ENCODE data around the gene DNMT3L.
"Not testable (repeated sequence)": the region's sequence is repeated elsewhere in the genome, so short reads cannot be mapped to it uniquely, and the experiment has no call there.

The DNMT3L gene

DNA sequence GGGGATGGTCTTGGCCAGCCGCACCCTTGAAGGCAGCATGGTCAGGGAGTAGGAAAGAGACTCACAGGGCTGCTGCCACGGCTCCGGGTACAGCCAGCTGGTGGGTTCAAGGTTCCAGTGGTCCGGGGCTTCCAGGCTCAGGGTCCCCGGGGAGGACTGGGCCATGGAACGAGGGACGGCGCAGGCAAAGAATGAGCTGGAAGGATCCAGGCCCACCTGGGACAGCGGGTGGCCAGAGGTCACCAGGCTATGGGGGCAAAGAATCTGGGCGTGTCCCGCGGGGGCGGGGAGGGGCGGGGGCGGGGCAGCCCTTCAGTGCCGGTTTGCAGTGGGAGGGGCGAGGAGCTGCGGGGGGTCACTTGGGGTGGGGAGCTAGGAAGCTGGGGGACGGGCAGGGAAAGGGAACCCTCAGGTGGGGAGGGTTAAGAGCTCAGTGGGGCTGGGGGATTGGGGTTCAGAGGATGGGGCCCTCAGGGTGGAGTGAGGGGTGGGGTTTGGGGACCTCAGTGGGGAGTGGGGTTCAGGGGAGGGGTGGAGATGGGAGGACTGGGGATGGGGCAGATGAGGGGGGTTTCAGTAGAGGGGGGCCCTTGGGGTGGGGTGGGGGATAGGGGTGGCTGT lies at the start of gene DNMT3L:
Gene DNMT3L (minus strand): TSS at position 223 of the 621 bp plus-strand sequence. CDS start 638 bp downstream, outside the sequence.
- no peak for DNase-seq

DNA sequence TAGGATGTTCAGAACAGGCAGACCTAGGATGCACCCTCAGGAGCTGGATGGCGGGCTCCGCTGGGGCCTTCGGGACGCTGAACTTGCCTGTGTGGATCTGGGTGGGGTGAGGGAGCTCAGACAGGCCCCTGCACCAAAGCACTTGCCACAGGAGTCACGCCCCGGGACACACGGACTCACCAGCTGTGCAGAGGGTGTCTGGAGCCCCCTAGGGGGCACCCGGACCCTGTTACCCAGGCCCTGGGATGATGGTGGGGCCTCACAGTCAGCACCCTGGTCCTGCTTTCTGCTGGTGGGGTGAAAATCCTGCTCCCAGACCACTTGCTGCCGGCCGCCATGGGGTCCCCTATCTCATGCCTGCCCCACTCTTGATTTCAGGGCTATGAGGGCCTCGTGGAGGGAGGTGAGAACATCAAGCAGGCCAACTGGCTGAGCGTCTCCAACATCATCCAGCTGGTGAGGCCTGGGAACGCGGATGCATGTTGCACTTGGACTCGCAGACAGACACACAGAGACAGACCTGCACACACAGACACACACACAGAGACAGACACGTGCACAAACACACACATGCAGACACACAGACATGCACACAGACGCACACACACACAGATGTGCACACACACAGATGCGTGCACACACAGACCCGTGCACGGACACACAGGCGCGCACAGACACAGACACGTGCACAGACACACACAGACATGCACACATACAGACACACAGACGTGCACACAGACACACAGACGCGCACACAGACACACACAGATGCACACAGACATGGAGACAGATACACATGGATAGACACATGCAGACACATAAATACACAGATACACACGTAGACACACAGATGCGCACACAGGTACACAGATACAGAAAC lies 49.2 kb upstream of the DNMT3L start:
- no peak for DNase-seq

GRCh38 chr21:44306936-44307704 lies 45.4 kb upstream of the DNMT3L start:
- no peak for DNase-seq

DNA sequence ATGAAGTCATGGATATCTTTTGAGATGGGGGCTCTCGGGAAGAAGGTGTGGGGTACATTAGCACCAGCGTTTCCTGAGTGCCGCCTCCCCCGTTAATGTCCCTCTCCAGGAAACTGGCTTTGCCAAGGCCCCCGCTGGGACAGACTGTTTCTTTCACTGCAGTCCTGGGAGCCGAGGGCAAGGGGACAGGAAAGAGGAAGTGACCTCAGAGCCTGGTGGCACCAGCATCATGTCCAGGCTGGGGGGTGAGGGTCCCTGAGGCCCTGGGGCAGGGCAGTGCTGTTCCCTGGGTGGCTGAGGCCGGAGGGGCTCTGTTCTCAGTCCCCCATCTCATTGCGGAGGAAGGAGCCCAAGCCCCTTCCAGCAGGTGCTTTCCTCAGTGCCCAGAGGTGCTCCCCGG lies 44.0 kb upstream of the DNMT3L start:
- DNase-seq: no peak

- peak; percentile 69 for DNase-seq
Measured at GRCh38 chr21:44304877-44305293, 43.2 kb upstream of the DNMT3L start.

GRCh38 chr21:44304011-44304616 lies 42.4 kb upstream of the DNMT3L start:
- DNase-seq: no peak

GRCh38 chr21:44303490-44303981 lies 41.8 kb upstream of the DNMT3L start:
- DNase-seq: no peak

DNA sequence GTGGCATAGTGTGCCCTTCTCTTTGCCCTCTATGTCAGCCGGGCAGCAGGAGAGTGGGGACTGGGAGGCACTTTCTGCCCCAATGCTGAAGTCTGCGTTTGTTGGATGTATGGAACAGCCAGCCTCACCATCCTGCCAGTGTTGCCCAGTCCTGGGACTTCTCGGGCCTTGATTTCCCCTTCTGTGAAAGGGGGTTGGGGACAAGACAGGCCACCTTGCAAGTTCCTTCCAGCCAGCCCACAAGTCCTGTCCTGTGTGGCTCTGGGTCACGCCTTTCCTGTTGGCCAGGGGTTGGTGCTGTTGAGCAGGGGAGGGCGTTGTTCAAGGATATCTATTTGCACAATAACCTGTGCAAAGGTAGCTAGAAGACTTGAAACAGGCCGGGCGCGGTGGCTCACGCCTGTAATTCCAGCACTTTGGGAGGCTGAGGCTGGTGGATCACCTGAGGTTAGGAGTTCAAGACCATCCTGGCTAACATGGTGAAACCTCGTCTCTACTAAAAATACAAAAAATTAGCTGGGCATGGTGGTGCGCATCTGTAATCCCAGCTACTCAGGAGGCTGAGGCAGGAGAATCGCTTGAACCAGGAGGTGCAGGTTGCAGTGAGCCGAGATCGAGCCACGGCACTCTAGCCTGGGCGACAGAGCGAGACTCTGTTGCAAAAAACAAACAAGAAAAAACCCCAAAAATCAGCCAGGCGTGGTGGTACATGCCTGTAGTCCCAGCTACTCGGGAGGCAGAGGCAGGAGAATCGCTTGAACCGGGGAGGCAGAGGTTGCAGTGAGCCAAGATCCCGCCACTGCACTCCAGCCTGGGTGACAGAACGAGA lies 41.1 kb upstream of the DNMT3L start:
- DNase-seq: not testable (repeated sequence)

- no peak for DNase-seq
Measured at GRCh38 chr21:44301961-44302406, 40.3 kb upstream of the DNMT3L start.

DNA sequence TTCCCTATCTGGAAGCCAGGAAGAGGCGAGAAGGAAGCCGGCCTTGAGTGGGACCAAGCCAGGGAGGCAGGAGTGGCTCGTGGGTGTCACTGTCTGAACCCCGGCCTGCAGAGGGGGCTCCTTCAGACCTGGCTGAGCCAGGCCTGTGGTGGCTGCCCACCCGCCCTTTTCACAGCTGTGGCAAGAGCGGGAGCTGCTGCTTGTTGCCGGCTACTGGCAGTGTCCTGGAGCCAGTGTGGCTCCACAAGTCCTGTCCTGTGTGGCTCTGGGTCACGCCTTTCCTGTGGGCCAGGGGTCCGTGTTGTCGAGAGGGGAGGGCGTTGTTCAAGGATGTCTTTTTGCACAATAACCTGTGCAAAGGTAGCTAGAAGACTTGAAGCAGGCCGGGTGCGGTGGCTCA lies 39.4 kb upstream of the DNMT3L start:
- no peak for DNase-seq

DNA sequence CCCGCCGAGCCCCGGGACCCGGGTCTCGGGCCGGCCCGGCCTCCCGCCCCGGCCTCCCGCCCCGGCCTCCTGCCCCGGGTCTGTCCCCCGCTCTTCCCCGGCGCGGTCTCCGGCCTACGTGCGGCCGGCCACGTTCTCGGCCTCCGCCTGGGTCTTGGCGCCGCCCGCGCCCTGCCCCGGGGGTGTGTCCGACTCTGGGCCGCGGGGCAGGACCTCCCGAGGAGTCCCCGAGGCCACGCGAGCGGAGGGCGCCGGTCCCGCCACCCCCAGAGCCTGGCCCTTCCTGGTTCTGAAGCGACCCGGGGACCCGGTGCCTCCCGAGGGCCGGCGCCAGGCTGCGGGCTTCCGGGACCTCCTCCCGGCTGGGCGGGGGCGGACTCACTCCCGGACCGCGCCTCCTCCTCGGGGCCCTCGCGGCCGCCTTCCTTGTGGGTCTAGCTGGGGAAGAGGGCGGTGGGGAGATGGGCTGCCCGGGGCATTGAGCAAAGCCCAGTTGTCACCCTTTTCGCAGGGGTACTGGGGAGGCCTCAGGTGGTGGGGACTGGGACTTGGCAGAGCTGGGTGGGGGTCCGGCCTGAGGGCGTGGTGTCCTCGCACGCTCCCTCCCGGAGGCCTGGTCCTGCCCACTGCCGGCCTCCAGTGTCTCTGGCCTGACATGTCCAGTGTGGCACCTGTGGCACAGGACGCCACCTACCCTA lies 38.7 kb upstream of the DNMT3L start:
- no peak for DNase-seq

GRCh38 chr21:44299458-44300261 lies 38.0 kb upstream of the DNMT3L start, which contains the start of gene PFKL:
Gene PFKL (plus strand): TSS chr21:44300053. CDS start chr21:44300106, 53 bp downstream.
- DNase-seq: no peak

GRCh38 chr21:44299085-44299457 lies 37.4 kb upstream of the DNMT3L start:
- DNase-seq: no peak

DNA sequence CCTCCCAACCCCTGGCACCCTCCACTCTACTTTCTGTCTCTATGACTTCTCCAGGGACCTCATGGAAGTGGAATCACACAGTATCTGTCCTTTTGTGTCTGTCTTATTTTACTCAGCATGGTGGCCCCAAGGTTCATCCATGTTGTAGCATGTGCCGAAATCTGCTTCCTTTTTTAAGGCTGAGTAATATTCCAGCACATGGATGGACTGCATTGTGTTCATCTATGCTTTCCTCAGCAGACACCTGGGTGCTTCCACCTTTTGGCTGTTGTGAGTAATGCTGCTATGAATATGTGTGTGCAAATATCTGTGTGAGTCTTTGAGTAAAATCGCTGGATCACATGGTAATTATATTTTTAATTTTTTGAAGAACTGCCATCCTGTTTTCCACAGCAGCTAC lies 36.6 kb upstream of the DNMT3L start:
- DNase-seq: no peak

DNA sequence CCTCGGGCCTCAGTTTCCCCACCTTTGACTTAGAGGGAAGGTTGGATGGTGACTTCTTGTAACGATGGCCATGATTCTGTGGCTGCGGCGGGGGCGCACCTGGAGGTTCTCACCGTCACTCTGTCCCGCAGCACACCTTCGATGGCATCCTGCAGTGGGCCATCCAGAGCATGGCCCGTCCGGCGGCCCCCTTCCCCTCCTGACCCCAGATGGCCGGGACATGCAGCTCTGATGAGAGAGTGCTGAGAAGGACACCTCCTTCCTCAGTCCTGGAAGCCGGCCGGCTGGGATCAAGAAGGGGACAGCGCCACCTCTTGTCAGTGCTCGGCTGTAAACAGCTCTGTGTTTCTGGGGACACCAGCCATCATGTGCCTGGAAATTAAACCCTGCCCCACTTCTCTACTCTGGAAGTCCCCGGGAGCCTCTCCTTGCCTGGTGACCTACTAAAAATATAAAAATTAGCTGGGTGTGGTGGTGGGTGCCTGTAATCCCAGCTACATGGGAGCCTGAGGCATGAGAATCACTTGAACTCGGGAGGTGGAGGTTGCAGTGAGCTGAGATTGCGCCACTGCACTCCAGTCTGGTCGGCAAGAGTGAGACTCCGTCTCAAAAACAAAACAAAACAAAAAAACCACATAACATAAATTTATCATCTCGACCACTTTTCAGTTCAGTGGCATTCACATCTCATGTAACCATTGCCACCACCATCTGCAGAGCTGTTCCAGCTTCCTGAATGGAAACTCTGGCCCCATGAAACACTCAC lies 36.0 kb upstream of the DNMT3L start:
- DNase-seq: peak; percentile 82

GRCh38 chr21:44296916-44297315 lies 35.2 kb upstream of the DNMT3L start:
- no peak for DNase-seq

GRCh38 chr21:44296103-44296519 lies 34.4 kb upstream of the DNMT3L start:
- no peak for DNase-seq

GRCh38 chr21:44295646-44296045 lies 33.9 kb upstream of the DNMT3L start:
- DNase-seq: no peak

GRCh38 chr21:44295163-44295573 lies 33.5 kb upstream of the DNMT3L start:
- DNase-seq: no peak
